Head of caudate nucleus (tissue), 42 donors: Measurements from ENCODE around the gene RPS27A.
"Not testable (repeated sequence)": the region's sequence is repeated elsewhere in the genome, so short reads cannot be mapped to it uniquely, and the experiment has no call there.

ENCODE experiments used
- DNase-seq, 42 donors: peaks; one replicate each; pipeline versions ENCODE4 v3.0.0 to v3.0.0-alpha.2; 2020 to 2021; ENCODE audit warnings: mixed read lengths in 7 of 42
- intact Hi-C: fragments of 100-400 bp; cut with DNase I; formaldehyde crosslinking; loops from one replicate; pipeline ENCODE4 v1.15.0; 2022

Gene RPS27A

GRCh38 chr2:55235724-55236538, 3.4 kb downstream of the RPS27A start:
- intact Hi-C loops: no loop called here
- DNase-seq: no peak

GRCh38 chr2:55236992-55237543, 4.6 kb downstream of the RPS27A start:
- DNase-seq: no peak

GRCh38 chr2:55239656-55240222, 7.3 kb downstream of the RPS27A start:
- intact Hi-C loops: no loop called here
- no peak for DNase-seq

More at GRCh38 chr2:55236992-55237543, 4.6 kb downstream of the RPS27A start:
- intact Hi-C loops: no loop called here

GRCh38 chr2:55241582-55241981, 9.1 kb downstream of the RPS27A start:
- not testable (repeated sequence) for DNase-seq

GRCh38 chr2:55242617-55243016, 10.1 kb downstream of the RPS27A start:
- no peak for DNase-seq
- intact Hi-C loops: no loop called here

More at GRCh38 chr2:55241582-55241981, 9.1 kb downstream of the RPS27A start:
- intact Hi-C loops: not testable (repeated sequence)

- intact Hi-C loops: no loop called here
- no peak for DNase-seq
These were observed 12.9 kb downstream of the RPS27A start for GRCh38 chr2:55245411-55245810.

GRCh38 chr2:55247025-55247424, 14.5 kb downstream of the RPS27A start:
- intact Hi-C loops: no loop called here
- DNase-seq: no peak

GRCh38 chr2:55252832-55253231, 20.3 kb downstream of the RPS27A start:
- no peak for DNase-seq
- intact Hi-C loops: no loop called here

GRCh38 chr2:55259586-55259985, 27.1 kb downstream of the RPS27A start:
- intact Hi-C loops: not testable (repeated sequence)

GRCh38 chr2:55268288-55268906, 35.9 kb downstream of the RPS27A start:
- intact Hi-C loops: loop anchor here (5.0 kb wide), 1 partner anchor 36 kb away; the partner anchor contains the start of genes CLHC1 and RPS27A
- peak in 1 of 42 donors; percentile 17 for DNase-seq

More at GRCh38 chr2:55259586-55259985, 27.1 kb downstream of the RPS27A start:
- DNase-seq: not testable (repeated sequence)

- intact Hi-C loops: loop anchor here (5.0 kb wide), 1 partner anchor 37 kb away; the partner anchor contains the start of genes CLHC1 and RPS27A
- DNase-seq: peak; percentile 85 to 97 (median 93)
These were observed 36.6 kb downstream of the RPS27A start, which contains the start of gene MTIF2 for GRCh38 chr2:55268907-55269644. Gene MTIF2, minus strand, starts transcription at chr2:55269231. Its CDS starts 5,373 bp downstream, at chr2:55263858.

GRCh38 chr2:55269645-55269990, 37.1 kb downstream of the RPS27A start:
- no peak for DNase-seq
- intact Hi-C loops: loop anchor here (5.0 kb wide), 1 partner anchor 37 kb away; the partner anchor contains the start of genes CLHC1 and RPS27A

GRCh38 chr2:55274346-55274745, 41.9 kb downstream of the RPS27A start:
- not testable (repeated sequence) for DNase-seq
- intact Hi-C loops: loop anchor here (10.0 kb wide), 1 partner anchor 80 kb away; no protein-coding TSS in a partner anchor

- intact Hi-C loops: loop anchor here (10.0 kb wide), 1 partner anchor 77 kb away; no protein-coding TSS in a partner anchor
These were observed 44.8 kb downstream of the RPS27A start for GRCh38 chr2:55277310-55277709.

GRCh38 chr2:55279214-55279835, 46.8 kb downstream of the RPS27A start:
- not testable (repeated sequence) for DNase-seq
- intact Hi-C loops: loop anchor here (10.0 kb wide), 1 partner anchor 75 kb away; no protein-coding TSS in a partner anchor

More at GRCh38 chr2:55277310-55277709, 44.8 kb downstream of the RPS27A start:
- no peak for DNase-seq

- intact Hi-C loops: loop anchor here (5.0 to 10.0 kb wide), 2 partner anchors 75 to 142 kb away; no protein-coding TSS in a partner anchor
- not testable (repeated sequence) for DNase-seq
These were observed 47.5 kb downstream of the RPS27A start for GRCh38 chr2:55279859-55280424.

- not testable (repeated sequence) for DNase-seq
- intact Hi-C loops: loop anchor here (5.0 kb wide), 1 partner anchor 141 kb away; no protein-coding TSS in a partner anchor
These were observed 48.5 kb downstream of the RPS27A start for GRCh38 chr2:55280851-55281546.
